ENCODE measurements around the gene STARD6. TPM values are rescaled to one million over a fixed set of nuclear protein-coding genes. Genes with fewer than 3 reads are reported as not detected.

The STARD6 gene
- total RNA-seq, 1 donor from 2014 or later, result not detected

GRCh38 chr18:54277899-54278298 lies 79.8 kb downstream of the STARD6 start:
- no peak for TF ChIP-seq CTCF (IDR thresholded peaks at IDR 0.05; ENCODE audit: insufficient read depth, low read length, poor library complexity, severe bottlenecking)
- H3K36me3 ChIP-seq (ENCODE audit: control insufficient read depth, insufficient read depth, low read length), result no peaks in the 10 kb centered on the region
- no peak for DNase-seq (ENCODE audit: low read depth)
- no peaks in the 10 kb centered on the region for H3K27me3 ChIP-seq (ENCODE audit: control insufficient read depth, insufficient read depth, low read length)
- no peak overlapping the region for H3K4me3 ChIP-seq (ENCODE audit: low read depth, low read length)

Other genes with a start within 250 kb of the STARD6 start
- gene MBD2, start 133.2 kb downstream of the STARD6 start, total RNA-seq, result 20.1 and 26.7 TPM in 2 replicates
- 20.8 and 23.8 TPM in 2 replicates for gene POLI, start 88.3 kb downstream of the STARD6 start, total RNA-seq
- 3.4 and 4.4 TPM in 2 replicates for gene C18orf54, start within 50 bp of the STARD6 start, total RNA-seq
- gene DYNAP, start 233.4 kb upstream of the STARD6 start, total RNA-seq, result not detected in 2 replicates